HG03432 (cell line): ENCODE measurements around the gene USP27X.

ENCODE experiments used
- ATAC-seq: cut with Tn5 transposase; IDR thresholded peaks from one replicate; pipeline ENCODE4 v1.9.1; 2021; ENCODE audit warnings: mild to moderate bottlenecking, moderate library complexity; ENCODE audit not compliant: unreplicated experiment

Gene USP27X

DNA sequence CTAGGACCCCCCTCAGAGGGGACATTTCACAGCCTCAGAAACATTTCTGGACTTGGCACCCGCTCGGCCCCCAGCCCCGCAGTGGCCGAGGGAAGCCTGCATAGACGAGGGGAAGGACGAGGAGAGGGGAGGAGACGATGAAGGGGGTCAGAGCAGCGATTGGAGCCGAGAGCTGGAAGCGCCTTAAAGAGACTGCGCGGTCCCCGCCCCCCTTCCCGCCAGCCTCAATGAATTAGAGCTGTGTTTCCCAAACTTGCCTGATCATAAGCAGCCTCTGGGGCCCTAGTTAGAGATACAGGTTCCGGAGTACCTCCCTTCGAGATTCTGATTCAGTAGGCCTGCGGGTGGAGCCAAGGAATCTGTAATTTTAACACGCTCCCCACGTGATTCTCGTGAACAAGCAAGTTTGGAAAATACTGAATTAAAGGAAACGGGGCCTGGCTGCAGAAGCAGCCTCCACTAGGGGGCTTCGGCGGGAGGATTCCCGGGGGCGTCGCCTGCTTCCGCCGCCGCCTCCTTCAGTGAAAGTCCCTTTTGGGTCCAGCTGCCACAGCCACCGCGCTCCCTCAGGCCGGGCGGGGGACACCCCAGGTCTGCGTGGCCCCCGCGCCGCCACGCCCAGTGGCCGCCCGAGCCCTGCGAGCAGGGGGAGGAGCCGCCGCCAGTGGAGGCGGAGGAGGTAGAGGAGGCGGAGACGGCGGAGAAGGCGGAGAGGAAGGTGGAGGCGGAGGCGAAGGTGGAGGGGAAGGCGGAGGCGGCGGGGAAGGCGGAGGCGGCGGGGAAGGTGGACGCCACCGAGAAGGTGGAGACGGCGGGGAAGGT lies at the start of gene USP27X:
Gene USP27X (plus strand): TSS at position 651 of the 822 bp plus-strand sequence. CDS start 824 bp downstream, outside the sequence.
- peak; percentile 96 for ATAC-seq

DNA sequence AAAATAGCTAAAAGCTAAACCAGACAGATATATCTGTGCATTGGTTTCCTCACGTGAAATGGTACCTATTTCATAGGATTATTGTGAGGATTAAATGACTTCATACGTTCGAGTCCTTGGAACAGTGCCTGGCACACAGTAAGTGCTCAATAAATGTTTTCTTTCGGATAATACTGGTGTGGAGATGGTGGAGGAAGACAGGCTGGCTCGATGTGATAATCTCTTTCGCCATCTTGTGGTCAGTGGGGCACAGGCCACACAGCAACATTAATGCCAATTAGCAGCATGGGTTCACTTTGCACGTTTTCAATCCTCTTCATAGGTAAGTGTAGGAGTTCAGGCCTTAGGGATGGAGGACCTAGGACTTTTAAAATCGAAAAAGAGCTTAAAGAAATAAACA lies 40.9 kb upstream of the USP27X start:
- no peak for ATAC-seq

GRCh38 chrX:49840679-49841078 lies 38.6 kb upstream of the USP27X start:
- peak; percentile 80 for ATAC-seq

- ATAC-seq = no peak
These were observed 36.7 kb upstream of the USP27X start for GRCh38 chrX:49842621-49843020.

DNA sequence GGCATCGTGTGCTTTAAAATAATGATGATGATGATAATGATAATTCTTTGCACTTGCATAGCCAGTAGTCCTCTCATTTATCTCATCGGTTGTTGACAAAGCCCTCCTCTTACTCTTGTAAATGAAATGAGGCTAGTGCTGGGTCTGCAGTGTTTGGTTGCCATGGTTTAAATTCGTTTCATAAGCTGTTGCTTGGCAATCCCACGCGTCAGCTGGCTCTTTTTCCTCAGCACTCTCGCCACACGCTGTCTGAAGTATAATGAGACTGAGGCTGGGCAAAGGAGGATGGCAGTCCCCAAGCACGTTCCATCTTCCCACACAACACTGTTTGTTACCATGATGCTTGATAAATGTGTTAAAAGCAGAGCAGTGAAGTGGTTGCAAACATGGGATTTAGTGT lies 34.7 kb upstream of the USP27X start:
- ATAC-seq = no peak

DNA sequence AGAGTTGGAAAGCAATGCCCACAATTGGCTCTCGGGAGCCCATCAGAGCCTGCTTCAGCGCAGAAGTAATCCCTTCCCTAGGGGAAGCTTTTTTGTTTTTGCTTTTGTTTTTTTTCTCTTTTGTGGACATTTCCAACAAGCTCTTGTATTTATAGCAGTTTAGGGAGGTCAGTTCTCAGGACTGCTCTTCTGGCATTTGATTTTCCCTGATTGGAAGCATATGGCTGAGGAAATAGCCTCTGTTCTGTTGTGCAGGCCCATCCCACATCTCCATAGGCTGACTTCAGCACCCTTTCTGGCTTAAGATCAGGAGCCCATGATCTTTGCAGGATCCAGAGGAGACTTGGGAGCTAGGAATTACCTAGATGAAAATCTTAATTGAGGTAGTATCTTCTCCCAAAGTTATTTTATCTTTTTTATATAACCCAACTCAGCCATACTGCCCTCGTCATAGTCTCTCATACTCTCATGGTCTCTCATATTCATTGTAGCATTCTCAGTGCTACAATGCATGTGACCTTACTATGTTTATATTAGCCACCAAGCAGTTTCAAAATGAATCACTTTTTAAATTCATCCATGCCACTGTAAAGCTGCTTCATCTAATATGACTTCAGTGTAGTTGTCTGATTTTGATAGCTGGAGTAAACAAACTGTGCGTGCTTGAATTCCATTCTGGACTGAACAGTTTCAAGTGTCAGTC lies 33.4 kb upstream of the USP27X start:
- peak; percentile 80 for ATAC-seq

GRCh38 chrX:49846522-49846921 lies 32.8 kb upstream of the USP27X start:
- ATAC-seq = no peak

GRCh38 chrX:49848275-49848674 lies 31.0 kb upstream of the USP27X start:
- no peak for ATAC-seq

GRCh38 chrX:49850028-49850427 lies 29.3 kb upstream of the USP27X start:
- ATAC-seq = no peak

- no peak for ATAC-seq
These were observed 25.6 kb upstream of the USP27X start for GRCh38 chrX:49853661-49854060.

- no peak for ATAC-seq
These were observed 22.5 kb upstream of the USP27X start for GRCh38 chrX:49856819-49857218.

- ATAC-seq = no peak
These were observed 20.9 kb upstream of the USP27X start for GRCh38 chrX:49858341-49858740.

DNA sequence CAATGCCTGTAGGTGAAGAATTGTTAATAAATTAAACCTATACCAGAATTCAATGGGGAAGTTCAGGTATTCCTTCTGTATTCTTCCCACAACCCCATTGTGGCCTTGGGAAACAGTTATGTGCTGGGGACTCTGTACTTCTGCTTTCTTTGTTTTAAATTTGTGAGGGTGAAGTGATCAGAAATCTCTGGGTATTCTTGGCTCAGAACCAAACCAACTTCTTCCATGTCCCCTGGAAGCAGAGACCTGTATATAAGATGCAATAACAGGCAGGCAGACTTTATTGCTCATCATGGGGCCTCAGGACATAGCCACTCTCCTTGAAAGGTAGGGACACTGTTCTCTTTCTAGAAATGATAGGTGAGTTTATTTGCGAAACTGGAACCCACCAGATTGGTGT lies 19.8 kb upstream of the USP27X start:
- no peak for ATAC-seq

DNA sequence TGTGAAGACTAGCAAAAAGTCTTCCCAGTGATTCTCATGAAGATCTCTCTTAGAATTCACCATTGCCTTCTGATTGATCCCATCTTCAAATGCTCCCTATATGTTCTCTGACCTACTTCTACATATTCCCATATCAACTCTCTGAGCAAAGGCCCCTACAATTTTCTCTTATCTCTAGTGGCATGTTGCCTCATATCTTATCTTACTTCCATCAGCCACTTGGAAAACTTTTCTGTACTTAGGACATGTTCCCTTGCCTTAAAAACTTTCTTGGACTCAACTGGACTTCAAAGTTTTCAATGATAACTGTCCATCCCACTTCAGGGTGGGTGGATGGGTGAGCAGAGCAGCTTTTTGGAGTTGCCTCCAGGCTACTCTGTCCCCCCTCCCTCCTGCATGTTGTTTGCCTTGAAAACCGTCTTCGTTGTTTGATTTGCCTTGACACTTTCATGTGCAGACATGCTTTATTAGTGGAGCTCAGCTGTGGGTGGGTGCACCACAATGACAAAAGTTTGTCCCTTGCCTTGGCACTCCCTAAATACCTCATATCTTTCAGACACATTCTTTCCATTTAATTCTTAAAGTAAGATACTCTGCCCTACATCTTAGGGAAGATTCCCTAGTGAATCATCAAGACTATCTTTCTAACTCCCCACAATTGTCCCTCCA lies 18.3 kb upstream of the USP27X start:
- no peak for ATAC-seq

- no peak for ATAC-seq
These were observed 17.2 kb upstream of the USP27X start for GRCh38 chrX:49862093-49862492.

- ATAC-seq = no peak
These were observed 10.5 kb upstream of the USP27X start for GRCh38 chrX:49868739-49869138.

DNA sequence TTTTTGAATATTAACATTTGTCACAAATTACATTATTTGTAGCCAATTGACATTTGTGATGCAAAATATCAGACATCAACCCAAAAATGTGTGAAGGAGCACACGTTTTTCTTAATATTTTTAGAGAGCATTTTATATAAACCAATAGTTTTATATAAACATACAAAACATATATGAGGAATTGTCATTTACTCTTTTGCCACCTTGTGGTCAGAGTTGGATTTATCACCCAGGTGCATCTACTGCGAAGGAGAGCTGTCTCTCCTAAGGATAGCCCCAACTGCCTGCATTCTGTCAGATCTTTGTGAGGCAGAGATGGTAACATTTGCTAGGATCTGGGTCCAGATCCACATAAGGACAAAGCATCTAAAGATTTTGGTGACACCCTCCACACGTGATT lies 2.5 kb upstream of the USP27X start:
- ATAC-seq = no peak

DNA sequence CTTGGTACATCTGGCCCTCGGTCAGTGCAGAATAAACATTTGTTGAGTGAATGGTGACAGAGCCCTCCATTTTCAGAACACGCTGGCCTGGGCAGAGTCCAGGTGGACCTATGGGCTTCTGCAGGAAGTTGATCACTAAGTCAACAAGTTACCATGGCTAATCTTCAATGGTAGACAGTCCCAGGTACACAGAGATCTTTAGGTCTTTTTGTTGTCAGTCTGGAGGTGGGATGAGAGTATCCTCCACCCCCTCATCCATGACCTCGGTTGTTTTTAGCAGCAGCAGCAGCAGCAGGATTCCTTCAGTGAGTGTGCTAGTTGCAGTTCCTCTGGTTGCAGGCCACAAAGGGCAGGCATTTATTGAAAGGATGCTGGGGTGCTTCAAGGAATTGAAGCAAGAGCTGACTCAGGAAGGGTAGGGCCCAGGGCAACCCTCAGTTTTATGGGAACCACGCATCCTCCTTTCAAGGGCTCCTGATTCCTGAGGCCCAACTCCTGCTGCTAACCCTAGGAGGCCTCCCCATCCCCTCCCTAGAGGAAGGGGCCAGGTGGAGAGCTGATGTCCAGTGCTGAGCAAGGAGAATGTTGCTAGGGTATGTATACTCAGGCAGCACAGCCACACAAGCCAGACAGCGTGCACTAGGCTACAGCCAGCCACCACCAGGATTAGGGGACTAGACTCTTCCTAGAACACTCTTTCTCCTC lies 1.7 kb upstream of the USP27X start:
- ATAC-seq = no peak

GRCh38 chrX:49878128-49878833 lies 1.0 kb upstream of the USP27X start:
- no peak for ATAC-seq

DNA sequence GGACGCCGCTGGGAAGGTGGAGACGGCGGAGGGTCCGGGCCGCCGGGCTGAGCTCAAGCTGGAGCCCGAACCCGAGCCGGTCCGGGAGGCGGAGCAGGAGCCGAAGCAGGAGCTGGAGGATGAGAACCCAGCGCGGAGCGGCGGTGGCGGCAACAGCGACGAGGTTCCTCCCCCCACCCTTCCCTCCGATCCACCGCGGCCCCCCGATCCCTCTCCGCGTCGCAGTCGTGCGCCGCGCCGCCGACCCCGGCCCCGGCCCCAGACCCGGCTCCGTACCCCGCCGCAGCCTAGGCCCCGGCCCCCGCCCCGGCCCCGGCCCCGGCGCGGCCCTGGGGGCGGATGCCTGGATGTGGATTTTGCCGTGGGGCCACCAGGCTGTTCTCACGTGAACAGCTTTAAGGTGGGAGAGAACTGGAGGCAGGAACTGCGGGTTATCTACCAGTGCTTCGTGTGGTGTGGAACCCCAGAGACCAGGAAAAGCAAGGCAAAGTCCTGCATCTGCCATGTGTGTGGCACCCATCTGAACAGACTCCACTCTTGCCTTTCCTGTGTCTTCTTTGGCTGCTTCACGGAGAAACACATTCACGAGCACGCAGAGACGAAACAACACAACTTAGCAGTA lies 483 bp downstream of the USP27X start:
- peak; percentile 11 for ATAC-seq
